GM19452 (cell line): ENCODE data around the gene CYB5R3.

Source experiments
- ATAC-seq: cut with Tn5 transposase; IDR thresholded peaks from one replicate; pipeline ENCODE4 v1.9.1; 2021; ENCODE audit not compliant: unreplicated experiment

The CYB5R3 gene

GRCh38 chr22:42646569-42647525 is 2.3 kb downstream of the CYB5R3 start:
- ATAC-seq: no peak

GRCh38 chr22:42645938-42646568 is 3.1 kb downstream of the CYB5R3 start:
- no peak for ATAC-seq

DNA sequence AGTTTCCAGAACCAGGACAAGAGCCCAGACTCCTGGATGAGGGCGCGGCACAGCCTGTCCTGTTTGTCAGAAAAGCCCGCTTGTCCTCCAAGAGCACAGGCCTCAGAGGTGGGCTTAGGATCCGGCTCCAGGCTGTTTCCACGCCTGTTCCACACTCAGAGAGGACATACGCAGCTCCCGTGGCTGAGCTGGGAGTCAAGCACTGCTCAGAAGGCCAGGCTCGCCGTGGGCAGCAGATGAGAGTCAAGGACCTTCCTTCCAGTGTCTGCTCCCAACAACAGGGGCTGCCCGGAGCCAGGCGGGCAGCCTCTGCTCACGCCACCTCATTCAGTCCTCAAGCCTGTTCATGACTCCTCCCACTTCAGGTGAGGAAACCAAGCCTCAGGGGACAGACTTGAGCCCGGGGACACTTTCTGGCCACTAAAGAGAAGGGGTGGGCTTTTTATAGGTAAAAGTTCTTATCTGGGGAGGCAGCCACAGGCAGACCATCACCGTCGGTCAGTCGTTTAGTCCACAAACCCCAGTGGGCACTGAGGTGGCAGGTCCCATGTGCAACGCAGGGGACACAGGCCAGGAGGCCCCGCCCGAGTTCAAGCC is 3.8 kb downstream of the CYB5R3 start:
- ATAC-seq: no peak

GRCh38 chr22:42644422-42645340 is 4.5 kb downstream of the CYB5R3 start:
- no peak for ATAC-seq

GRCh38 chr22:42643634-42644421 is 5.4 kb downstream of the CYB5R3 start:
- no peak for ATAC-seq

DNA sequence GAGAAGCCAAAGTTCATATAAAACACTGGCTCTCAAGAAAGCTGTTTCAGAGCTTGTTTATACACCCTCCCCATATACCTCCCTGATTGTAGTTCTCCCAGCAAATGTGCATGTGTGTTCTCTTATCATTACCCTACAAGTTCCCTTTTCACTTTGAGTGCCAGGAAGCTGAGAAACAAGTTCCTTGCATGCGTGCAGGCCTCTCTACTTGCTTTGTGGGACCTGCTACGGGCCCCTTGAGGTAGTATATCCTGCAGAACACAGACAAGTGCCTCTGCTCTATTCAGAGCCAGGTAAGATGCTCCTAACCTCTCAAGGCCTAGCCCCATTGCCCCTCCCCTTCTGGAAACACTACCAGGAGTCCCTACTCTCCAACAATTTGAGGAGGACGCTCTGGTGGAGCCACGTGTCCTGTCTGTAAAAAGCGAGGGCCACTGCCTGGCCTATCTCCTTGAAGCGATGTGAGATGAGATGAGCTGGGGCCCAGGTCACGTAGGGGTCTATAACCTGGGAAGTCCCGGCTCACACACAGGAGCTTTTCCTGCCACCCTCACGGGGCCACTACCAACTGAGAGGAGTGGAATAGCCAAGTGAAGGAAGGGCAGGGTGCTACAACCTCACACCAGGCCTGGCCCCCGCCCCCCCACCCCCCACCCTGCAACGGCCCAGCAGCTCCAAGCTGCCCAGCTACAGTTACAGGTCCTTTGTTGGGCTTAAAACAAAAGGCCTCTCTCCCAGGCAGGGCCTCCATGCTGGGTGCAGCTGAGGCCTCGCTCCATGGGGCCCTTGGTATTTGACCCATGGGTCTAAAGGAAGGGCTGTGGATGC is 6.2 kb downstream of the CYB5R3 start:
- no peak for ATAC-seq

DNA sequence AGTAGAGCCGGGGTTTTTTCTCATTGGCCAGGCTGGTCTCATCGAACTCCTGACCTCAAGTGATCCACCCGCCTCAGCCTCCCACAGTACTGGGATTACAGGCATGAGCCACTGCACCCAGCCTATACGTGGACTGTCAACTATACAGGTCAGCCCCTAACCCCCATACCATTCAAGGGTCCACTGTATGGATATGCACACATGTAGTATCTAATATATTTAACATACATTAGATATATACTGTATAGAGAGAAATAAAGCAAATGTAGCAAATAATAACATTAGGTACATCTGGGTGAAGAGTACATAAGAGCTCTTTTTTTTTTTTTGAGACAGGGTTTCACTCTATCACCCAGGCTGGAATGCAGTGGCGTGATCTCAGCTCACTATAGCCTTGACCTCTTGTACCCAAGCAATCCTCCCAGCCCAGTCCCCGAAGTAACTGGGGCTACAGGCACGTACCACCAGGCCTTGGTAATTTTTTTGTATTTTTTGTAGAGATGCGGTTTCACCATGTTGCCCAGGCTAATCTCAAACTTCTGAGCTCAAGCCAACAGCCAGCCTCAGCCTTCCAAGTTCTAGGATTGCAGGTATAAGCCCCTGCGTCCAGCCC is 7.3 kb downstream of the CYB5R3 start:
- no peak for ATAC-seq

DNA sequence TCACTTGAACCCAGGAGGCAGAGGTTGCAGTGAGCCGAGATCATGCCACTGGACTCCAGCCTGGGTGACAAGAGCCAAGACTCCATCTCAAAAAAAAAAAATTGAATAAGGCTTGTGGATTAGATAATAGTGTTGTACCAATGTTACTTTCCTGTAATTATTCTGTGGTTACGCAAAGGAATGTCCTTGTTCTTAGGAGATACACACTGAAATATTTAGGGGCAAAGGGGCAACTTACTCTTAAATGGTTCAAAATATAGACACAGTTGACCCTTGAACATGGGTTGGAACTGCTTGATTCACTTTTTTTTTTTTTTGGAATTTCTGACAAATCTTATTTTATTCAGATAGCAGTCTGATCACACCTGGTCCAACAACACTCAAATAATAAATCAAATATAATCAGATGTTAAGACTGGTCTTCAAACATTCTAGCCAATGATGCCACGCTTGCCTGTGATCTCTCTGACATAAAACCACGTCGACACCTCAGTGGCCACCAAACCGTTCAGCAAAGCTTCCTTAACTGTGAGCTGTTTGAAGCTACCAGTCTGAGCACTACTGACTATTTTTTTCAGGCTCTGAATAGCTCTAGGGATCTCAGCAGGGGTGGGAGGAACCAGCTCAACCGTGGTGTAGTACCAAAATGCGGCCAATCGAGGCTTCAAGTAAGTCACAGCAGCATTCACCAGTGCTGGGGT is 9.5 kb downstream of the CYB5R3 start:
- ATAC-seq: no peak

DNA sequence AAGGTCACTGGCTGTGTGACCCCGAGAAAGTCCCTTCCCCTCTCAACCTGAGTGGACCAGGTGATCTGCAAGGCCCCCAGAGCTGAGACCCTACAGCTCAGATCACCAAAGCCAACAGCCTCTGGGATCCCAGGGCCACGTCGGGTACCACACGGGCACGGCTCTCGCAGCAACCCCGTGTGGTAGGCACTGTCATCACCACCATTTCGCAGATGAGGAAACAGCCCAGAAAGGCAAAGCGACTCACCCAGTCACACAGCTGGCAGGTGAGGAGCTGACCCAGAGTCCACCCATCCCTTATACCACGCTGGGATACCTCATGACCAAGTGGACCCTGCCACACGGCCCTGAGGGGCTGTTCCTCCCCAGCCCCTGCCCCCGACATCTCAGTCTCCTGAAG is 11.6 kb downstream of the CYB5R3 start:
- no peak for ATAC-seq

GRCh38 chr22:42636506-42636905 is 12.7 kb downstream of the CYB5R3 start:
- no peak for ATAC-seq

GRCh38 chr22:42635531-42635930 is 13.7 kb downstream of the CYB5R3 start:
- ATAC-seq: no peak

DNA sequence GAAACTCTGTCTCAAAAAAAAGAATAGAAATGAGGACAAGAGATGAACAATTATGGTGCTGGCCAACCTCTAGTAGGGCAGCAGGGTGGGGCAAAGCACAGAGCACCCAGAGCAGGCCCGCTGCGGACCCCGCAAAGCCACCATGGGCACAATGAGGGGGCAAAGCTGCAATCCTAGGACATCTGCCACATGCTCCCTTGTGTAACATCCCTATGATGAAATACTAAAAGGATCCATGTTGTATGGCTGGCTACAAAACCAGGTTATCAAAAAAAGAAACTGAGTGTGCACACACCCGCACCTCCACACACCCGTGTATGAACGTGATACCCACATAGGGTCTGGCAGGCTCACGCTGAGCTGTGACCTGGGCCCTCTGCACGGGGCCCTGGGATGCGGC is 16.2 kb downstream of the CYB5R3 start:
- ATAC-seq: no peak

DNA sequence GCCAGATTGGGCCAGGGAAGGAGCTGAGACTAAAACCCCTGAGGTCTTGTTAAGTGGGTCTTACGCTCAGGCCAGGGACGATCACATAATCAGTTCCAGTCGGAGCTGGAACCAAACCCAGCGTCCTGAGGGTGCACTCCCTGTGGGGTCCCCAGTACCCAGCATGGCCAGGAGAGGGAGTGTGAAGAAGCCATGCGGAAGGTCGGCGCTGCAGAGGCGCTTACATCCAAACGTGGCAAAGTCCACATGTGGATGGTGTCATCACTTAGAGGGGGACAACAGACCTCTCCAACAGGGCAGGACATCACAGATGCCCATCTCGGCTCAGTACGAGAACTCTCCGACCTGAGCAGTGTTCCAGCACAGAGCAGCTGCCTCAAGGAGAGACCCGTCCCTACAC is 17.1 kb downstream of the CYB5R3 start:
- no peak for ATAC-seq

- ATAC-seq: no peak
These were observed 18.1 kb downstream of the CYB5R3 start for GRCh38 chr22:42630901-42631602.

- no peak for ATAC-seq
These were observed 19.0 kb downstream of the CYB5R3 start for GRCh38 chr22:42630211-42630610.

DNA sequence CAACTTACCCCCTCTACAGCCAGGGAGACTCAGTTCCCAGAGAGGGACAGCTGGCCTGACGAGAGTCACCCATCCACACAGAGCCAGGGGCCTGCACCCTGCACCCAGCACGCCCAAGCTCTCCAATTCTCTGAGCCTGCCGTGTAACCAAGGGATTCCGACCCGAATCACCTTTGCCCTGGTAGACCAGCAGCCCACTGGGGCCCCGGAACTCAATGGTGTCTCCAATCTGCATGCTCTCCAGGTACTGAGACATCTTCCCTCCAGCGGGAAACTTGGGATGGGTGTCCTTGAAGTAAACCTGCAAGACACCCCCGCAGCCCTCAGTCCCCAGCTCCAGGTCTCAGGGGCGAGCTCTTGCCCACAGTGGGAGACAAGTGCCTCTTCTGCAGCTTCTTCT is 21.2 kb downstream of the CYB5R3 start:
- no peak for ATAC-seq

- no peak for ATAC-seq
These were observed 22.1 kb downstream of the CYB5R3 start for GRCh38 chr22:42626951-42627625.
